Stimulated activated naive B cell treated with anti-CD40 and anti-IgM and Interleukin-4, amounts not matched to agents 10 μg/mL and 1 μg/mL and 100 μg/mL, for 72 hours (primary cell): ENCODE measurements around the gene ATXN10.

Source experiments
- ATAC-seq, 2 donors: fragments of 150-1000 bp; cut with Tn5 transposase; replicated peaks; 2 replicates each; pipeline ENCODE4 v1.10.0; 2021; ENCODE audit warnings: moderate library complexity in 1 of 2
- DNase-seq: peaks from one replicate; pipeline ENCODE4 v3.0.0; 2021
- H3K27ac Mint-ChIP-seq: one replicate; pipeline ENCODE4 v1.8.0; 2022; ENCODE audit warnings: mild to moderate bottlenecking, mixed read lengths
- H3K27me3 Mint-ChIP-seq, 2 donors: one replicate each; pipeline ENCODE4 v1.8.0; 2022; ENCODE audit warnings: mixed read lengths in 2 of 2
- H3K36me3 Mint-ChIP-seq, 2 donors: one replicate each; pipeline ENCODE4 v1.8.0; 2022; ENCODE audit warnings: mixed read lengths in 2 of 2, mild to moderate bottlenecking in 1 of 2
- H3K4me1 Mint-ChIP-seq, 2 donors: one replicate each; pipeline ENCODE4 v1.8.0; 2022; ENCODE audit warnings: mixed read lengths in 2 of 2, mild to moderate bottlenecking in 1 of 2
- H3K4me3 Mint-ChIP-seq, 2 donors: one replicate each; pipeline ENCODE4 v1.8.0; 2022; ENCODE audit warnings: mild to moderate bottlenecking in 2 of 2, mixed read lengths in 2 of 2, moderate library complexity in 1 of 2
- H3K9me3 Mint-ChIP-seq, 2 donors: one replicate each; pipeline ENCODE4 v1.8.0; 2022; ENCODE audit warnings: mixed read lengths in 2 of 2, mild to moderate bottlenecking in 1 of 2

Gene ATXN10

DNA sequence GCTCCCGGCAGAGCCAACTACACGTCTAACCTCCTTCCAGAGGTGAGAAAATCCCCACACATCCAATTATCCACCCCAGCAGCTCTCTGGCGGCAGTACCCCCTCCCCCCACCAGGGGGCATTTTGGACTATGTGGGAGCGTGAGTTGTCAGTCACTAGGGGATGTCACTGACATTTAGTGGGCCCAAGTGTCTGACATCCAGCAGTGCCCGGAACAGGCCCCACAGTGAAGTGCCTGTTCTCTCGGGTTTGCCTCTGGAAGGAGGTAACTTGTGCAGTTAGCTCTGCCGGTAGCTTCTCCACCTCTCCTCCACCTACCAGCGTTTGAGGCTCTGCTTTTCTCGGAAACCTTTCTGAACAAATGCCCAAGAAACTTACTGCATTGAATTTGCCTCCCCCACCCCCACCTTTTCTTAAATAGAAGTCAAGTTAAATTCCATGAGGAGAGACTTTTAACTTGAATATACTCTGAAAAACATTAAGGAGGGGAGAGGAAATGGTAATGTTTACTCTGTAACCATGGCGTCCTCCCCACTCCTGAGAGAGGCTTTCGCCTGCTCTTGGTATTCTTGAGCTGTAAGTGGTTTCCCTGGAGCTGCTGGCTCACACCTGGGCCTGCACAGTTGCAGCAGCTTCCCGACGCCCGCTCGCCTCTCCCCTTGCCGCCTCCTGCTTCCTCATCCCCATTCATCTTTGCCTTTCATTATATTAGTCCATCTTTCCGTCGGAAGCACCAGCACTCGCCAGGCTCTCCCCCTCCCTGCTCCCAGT is 192.5 kb downstream of the ATXN10 start:
- Mint-ChIP-seq H3K27ac (no peak overlapping the region), H3K4me3 (peak overlapping the region in 1 of 2 donors; percentile 38)

DNA sequence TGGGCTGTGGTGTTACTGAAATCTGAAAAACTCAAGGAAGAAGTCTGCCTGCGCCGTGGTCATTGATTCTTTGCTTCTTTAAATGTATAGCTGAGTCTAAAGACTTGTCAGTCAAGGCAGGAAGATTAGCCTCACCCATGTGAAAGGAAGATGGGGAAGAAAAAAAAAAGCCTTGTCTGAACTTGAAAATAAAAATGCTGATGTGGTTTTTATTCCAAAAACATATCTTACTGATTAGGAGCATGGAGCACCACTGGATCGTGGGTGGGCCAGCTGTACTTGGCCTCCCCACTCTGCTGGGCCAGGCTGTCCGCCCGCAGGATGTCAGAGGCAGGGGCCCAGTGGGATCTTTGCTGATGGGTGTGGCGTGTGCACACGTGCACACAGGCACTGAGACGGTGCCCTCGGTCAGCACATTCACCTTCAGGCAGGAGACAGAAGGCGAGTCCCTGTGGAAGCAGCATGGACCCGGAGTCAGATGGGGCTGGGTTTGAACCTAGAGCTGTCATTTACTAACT is 193.4 kb downstream of the ATXN10 start:
- Mint-ChIP-seq H3K4me3 (no peak overlapping the region), H3K27ac (no peak overlapping the region), H3K27me3 (peaks cover 47 to 62% of the 10 kb centered on the region in 2 donors), H3K36me3 (peaks cover 12 to 24% of the 10 kb centered on the region in 2 donors), H3K9me3 (no peaks in the 10 kb centered on the region), H3K4me1 (peaks cover 13 to 14% of the 10 kb centered on the region in 2 donors)
- DNase-seq (no peak), ATAC-seq (no peak)

More for the DNA sequence above, 192.5 kb downstream of the ATXN10 start:
- H3K27me3 Mint-ChIP-seq, result peaks cover 44 to 53% of the 10 kb centered on the region in 2 donors
- ATAC-seq, result peak; percentile 82 to 92
- H3K4me1 Mint-ChIP-seq, result peaks cover 13 to 14% of the 10 kb centered on the region in 2 donors
- peak; percentile 54 for DNase-seq
- peaks cover 21 to 33% of the 10 kb centered on the region in 2 donors for H3K36me3 Mint-ChIP-seq
- H3K9me3 Mint-ChIP-seq, result no peaks in the 10 kb centered on the region

DNA sequence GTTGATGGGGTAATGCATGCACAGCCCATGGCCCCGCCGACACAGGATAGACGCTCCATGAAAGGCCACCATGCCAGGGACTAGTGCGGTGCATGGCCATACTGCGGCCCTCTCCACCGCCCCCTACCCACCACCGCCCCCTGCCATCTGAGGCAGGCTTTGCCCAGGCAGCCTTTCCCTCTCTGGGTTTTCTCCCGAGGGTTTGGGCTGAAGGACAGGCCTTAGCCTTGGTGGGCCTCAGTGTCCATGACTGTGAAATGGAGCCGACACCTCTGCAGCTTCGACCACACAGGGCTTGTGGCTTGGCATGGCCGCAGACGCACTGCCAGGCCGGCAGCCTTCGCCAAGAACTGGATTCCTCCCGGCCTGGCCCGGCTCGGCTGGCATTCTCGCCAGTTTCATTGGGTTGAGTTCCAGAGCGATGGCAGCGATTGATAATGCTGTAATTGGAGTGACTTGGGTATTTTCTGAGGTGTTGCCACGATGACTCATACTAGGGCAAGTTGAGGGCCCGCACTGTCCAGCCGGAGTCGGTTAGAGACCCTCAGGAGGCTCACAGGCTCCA is 194.0 kb downstream of the ATXN10 start:
- H3K27me3 Mint-ChIP-seq, result peaks cover 47 to 68% of the 10 kb centered on the region in 2 donors
- ATAC-seq (no peak), DNase-seq (no peak)
- no peak overlapping the region for H3K4me3 Mint-ChIP-seq
- peaks cover 13 to 14% of the 10 kb centered on the region in 2 donors for H3K4me1 Mint-ChIP-seq
- H3K9me3 Mint-ChIP-seq, result peaks cover 0 to 2% of the 10 kb centered on the region in 2 donors
- H3K36me3 Mint-ChIP-seq, result peaks cover 9 to 21% of the 10 kb centered on the region in 2 donors
- H3K27ac Mint-ChIP-seq, result peak overlapping the region; percentile 65

DNA sequence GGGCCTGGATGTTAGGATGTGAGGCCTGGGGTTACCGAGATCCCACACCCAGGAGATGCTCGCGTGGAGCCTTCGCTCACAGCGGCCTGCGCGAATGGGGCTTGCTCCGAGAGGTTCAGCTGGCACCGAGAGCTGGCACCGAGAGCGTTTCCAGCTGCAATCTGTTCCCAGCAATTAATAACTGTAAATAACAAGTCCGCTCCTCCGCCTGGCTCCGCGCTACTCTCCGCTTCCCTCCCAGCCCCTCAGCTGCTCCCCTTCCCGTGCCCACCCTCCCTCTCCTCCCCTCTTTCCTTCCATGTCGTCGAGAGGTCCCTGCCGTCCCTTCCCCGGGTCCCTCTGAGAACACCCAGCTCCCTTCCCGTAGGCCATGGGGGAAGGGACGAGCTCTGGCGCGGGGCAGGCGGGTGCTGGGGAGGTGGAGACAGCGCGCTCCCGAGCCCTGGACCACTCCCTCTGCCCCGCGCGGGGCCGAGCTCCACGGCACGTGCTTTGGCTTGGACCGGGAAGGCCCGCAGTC is 194.6 kb downstream of the ATXN10 start:
- Mint-ChIP-seq H3K27ac (no peak overlapping the region), H3K4me3 (no peak overlapping the region), H3K36me3 (peaks cover 12 to 22% of the 10 kb centered on the region in 2 donors), H3K4me1 (peaks cover 13 to 14% of the 10 kb centered on the region in 2 donors), H3K9me3 (peaks cover 0 to 2% of the 10 kb centered on the region in 2 donors), H3K27me3 (peaks cover 47 to 72% of the 10 kb centered on the region in 2 donors)
- no peak for DNase-seq
- ATAC-seq, result no peak

GRCh38 chr22:45866646-45867117 is 195.0 kb downstream of the ATXN10 start:
- ATAC-seq, result no peak
- Mint-ChIP-seq H3K27ac (no peak overlapping the region), H3K4me1 (peaks cover 13 to 14% of the 10 kb centered on the region in 2 donors), H3K9me3 (peaks cover 0 to 2% of the 10 kb centered on the region in 2 donors), H3K27me3 (peaks cover 47 to 72% of the 10 kb centered on the region in 2 donors), H3K36me3 (peaks cover 12 to 22% of the 10 kb centered on the region in 2 donors), H3K4me3 (no peak overlapping the region)
- DNase-seq, result no peak

- Mint-ChIP-seq H3K9me3 (peaks cover 0 to 3% of the 10 kb centered on the region in 2 donors), H3K4me3 (no peak overlapping the region), H3K27me3 (peaks cover 47 to 72% of the 10 kb centered on the region in 2 donors), H3K4me1 (peaks cover 13 to 14% of the 10 kb centered on the region in 2 donors), H3K27ac (no peak overlapping the region), H3K36me3 (peaks cover 8 to 18% of the 10 kb centered on the region in 2 donors)
- ATAC-seq (no peak), DNase-seq (no peak)
Observed at GRCh38 chr22:45867118-45867905, 195.7 kb downstream of the ATXN10 start.

GRCh38 chr22:45867906-45868555 is 196.4 kb downstream of the ATXN10 start:
- DNase-seq (no peak), ATAC-seq (no peak)
- peak overlapping the region in 1 of 2 donors; percentile 18 for H3K4me3 Mint-ChIP-seq
- peaks cover 47 to 71% of the 10 kb centered on the region in 2 donors for H3K27me3 Mint-ChIP-seq
- H3K27ac Mint-ChIP-seq, result peak overlapping the region; percentile 4
- H3K9me3 Mint-ChIP-seq, result peaks cover 5 to 7% of the 10 kb centered on the region in 2 donors
- peaks cover 13 to 14% of the 10 kb centered on the region in 2 donors for H3K4me1 Mint-ChIP-seq
- peaks cover 12 to 23% of the 10 kb centered on the region in 2 donors for H3K36me3 Mint-ChIP-seq

DNA sequence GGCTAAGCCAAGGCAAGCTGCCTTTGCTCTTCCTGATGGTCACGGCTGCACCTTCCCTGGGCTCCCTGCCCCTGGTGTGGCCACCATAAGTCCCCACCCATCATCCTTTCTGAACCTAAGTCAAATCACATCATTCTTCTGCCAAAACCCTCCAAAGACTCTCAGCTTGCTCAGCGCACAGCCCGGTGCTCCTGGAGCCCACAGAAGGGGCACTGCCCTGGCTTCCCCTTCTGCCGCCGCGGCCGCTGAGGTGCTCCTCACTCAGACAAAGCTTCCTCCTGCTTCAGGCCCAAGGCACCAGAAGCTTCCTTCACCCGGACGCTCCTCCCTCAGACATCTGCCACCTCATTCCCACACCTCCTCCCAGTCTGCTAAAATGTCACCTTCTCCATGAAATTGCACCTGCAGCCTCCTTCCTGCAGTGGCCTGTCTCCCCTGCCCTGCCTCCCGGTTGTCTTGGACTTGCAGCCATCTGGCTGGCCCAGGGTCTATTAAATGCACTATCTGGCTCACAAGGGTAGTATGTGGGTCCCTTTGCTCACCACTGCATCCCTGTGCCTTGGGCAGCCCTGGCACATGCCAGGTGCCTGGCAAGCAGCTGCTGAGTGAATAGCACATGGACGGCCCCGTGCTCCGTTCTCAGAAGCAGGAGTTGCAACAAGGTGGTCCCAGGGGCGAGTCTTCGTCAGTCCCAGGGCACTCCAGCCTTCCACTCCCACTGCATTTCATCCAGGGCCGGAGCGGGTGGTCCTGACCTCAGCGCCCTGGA is 197.1 kb downstream of the ATXN10 start:
- Mint-ChIP-seq H3K9me3 (peaks cover 8 to 10% of the 10 kb centered on the region in 2 donors), H3K36me3 (peaks cover 13 to 23% of the 10 kb centered on the region in 2 donors), H3K27me3 (peaks cover 44 to 71% of the 10 kb centered on the region in 2 donors), H3K4me3 (peak overlapping the region in 1 of 2 donors; percentile 5), H3K4me1 (peaks cover 11 to 13% of the 10 kb centered on the region in 2 donors), H3K27ac (peak overlapping the region; percentile 4)
- DNase-seq, result no peak
- no peak for ATAC-seq

DNA sequence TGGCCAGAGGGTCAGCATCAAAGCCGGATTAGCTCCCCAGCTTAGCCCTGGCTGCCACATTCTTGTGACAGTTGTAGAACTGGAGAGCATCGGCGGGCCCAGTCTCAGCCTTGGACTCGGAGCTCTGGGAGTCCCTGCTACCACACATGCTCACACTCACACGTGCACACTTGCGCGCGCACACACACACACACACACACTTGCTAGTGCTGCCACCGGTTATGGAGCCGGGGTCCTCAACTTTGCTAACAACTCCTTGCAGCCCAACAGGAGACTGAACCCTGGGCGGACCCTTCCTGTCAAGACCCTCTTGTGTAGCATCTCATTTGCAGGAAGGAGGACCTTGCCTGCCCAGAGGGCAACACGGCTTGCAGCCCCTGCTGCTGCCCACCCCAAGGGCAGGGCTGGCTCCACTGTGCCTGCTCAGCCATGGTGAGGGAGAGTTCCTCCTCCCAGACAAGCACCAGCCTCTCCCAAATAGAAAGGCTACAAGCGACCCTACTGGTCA is 197.8 kb downstream of the ATXN10 start:
- Mint-ChIP-seq H3K27ac (no peak overlapping the region), H3K36me3 (peaks cover 13 to 23% of the 10 kb centered on the region in 2 donors), H3K4me3 (no peak overlapping the region), H3K9me3 (peaks cover 10% of the 10 kb centered on the region in 2 donors), H3K27me3 (peaks cover 38 to 66% of the 10 kb centered on the region in 2 donors), H3K4me1 (peaks cover 4 to 9% of the 10 kb centered on the region in 2 donors)
- DNase-seq (no peak), ATAC-seq (no peak)

DNA sequence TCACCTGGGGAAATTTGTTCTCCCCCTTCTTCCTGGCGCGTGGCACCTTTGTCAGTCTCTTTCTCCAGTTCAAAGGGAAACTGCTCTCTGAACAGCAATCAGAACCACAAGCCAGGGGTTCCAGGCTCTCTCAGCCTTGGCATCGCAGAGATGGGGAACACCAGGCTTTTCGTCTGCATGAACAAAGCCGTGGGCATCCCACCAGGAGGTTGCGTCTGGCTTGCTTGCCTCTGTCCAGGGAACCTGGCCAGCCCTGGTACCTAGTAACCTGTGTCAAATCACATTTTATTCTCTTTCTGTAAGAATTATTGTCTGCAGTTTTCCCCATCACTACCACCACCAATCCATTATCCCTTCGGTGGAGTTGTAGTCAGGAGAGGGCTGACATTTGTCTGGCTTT is 198.4 kb downstream of the ATXN10 start:
- peaks cover 0 to 6% of the 10 kb centered on the region in 2 donors for H3K4me1 Mint-ChIP-seq
- H3K4me3 Mint-ChIP-seq, result no peak overlapping the region
- no peak overlapping the region for H3K27ac Mint-ChIP-seq
- DNase-seq (no peak), ATAC-seq (no peak)
- peaks cover 10% of the 10 kb centered on the region in 2 donors for H3K9me3 Mint-ChIP-seq
- H3K36me3 Mint-ChIP-seq, result peaks cover 13 to 18% of the 10 kb centered on the region in 2 donors
- peaks cover 32 to 66% of the 10 kb centered on the region in 2 donors for H3K27me3 Mint-ChIP-seq

DNA sequence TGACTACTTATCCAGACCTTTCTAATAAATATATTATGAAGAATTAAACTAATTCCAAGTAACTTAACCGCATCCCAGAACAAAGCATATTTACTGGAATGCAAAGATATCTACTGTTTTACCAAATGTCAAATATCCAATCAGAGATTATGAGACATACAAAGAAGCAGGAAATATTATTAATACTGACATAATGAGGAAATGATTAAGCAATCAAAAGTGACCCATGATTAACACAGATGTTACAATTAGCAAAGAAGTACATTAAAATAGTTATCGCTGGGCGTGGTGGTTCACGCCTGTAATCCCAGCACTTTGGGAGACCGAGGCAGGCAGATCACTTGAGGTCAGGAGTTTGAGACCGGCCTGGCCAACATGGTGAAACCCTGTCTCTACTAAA is 200.1 kb downstream of the ATXN10 start:
- peaks cover 10% of the 10 kb centered on the region in 2 donors for H3K9me3 Mint-ChIP-seq
- no peak overlapping the region for H3K27ac Mint-ChIP-seq
- DNase-seq (no peak), ATAC-seq (no peak)
- no peak overlapping the region for H3K4me3 Mint-ChIP-seq
- H3K36me3 Mint-ChIP-seq, result peaks cover 13 to 16% of the 10 kb centered on the region in 2 donors
- H3K4me1 Mint-ChIP-seq, result peaks cover 0 to 6% of the 10 kb centered on the region in 2 donors
- H3K27me3 Mint-ChIP-seq, result peaks cover 20 to 66% of the 10 kb centered on the region in 2 donors

- ATAC-seq (no peak), DNase-seq (no peak)
- Mint-ChIP-seq H3K4me3 (no peak overlapping the region), H3K4me1 (peaks cover 0 to 7% of the 10 kb centered on the region in 2 donors), H3K27me3 (peaks cover 26 to 72% of the 10 kb centered on the region in 2 donors), H3K36me3 (peaks cover 13 to 16% of the 10 kb centered on the region in 2 donors), H3K27ac (no peak overlapping the region), H3K9me3 (peaks cover 10% of the 10 kb centered on the region in 2 donors)
Observed at GRCh38 chr22:45872659-45873263, 201.1 kb downstream of the ATXN10 start.
